ENCODE measurements around the gene CFAP161.

CFAP161 gene

GRCh38 chr15:81168644-81169043, 34.6 kb downstream of the CFAP161 start:
- Histone ChIP-seq H3K9me3 (ENCODE audit: control insufficient read depth, insufficient read depth, low read length) (no peaks in the 10 kb centered on the region), H3K36me3 (ENCODE audit: control insufficient read depth, low read length) (no peaks in the 10 kb centered on the region), H4K20me1 (ENCODE audit: control insufficient read depth, insufficient read depth, low read depth, low read length) (no peaks in the 10 kb centered on the region), H3K4me2 (ENCODE audit: low read length) (no peak overlapping the region), H3F3A (ENCODE audit: control insufficient read depth, insufficient read depth) (no peaks in the 10 kb centered on the region), H3K9me2 (replicated peaks; ENCODE audit: control insufficient read depth, low read length) (no peaks in the 10 kb centered on the region), H3K4me3 (ENCODE audit: low read length) (no peak overlapping the region), H3K4me1 (ENCODE audit: control insufficient read depth, low read length) (no peaks in the 10 kb centered on the region), H3K27me3 (ENCODE audit: control insufficient read depth, low read length) (peaks cover 16% of the 10 kb centered on the region), H3K79me2 (ENCODE audit: control insufficient read depth, low read length) (no peaks in the 10 kb centered on the region), H3K27ac (ENCODE audit: low read depth, low read length) (no peak overlapping the region)
- no peak for TF ChIP-seq CTCF (IDR thresholded peaks at IDR 0.05; ENCODE audit: low read depth, low read length, poor library complexity, severe bottlenecking)
- no peak for TF ChIP-seq EZH2phosphoT487 (IDR thresholded peaks at IDR 0.05; ENCODE audit: borderline replicate concordance, low read length)

DNA sequence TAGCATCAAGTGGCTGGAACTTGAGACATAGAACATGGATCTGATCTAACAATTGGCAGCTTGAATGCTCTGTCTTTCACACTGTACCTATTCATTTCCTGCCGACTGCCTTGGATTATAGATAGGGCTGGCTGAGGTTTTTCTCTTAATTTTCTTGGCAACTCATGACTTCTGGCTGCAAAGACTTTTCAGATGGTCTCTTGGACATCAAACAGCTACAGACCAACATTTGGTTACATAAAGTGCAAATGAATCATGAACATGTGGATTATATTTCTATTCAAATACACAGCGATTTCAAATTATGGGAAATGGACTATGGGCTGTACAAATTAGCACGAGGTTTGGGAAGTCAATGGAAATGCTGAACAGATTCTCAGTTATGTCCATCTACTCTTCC, 36.4 kb downstream of the CFAP161 start:
- H3K27ac ChIP-seq (ENCODE audit: low read depth, low read length): no peak overlapping the region
- H4K20me1 ChIP-seq (ENCODE audit: control insufficient read depth, insufficient read depth, low read depth, low read length): no peaks in the 10 kb centered on the region
- H3K4me1 ChIP-seq (ENCODE audit: control insufficient read depth, low read length): no peaks in the 10 kb centered on the region
- no peaks in the 10 kb centered on the region for H3K9me3 ChIP-seq (ENCODE audit: control insufficient read depth, insufficient read depth, low read length)
- no peak overlapping the region for H3K4me2 ChIP-seq (ENCODE audit: low read length)
- H3F3A ChIP-seq (ENCODE audit: control insufficient read depth, insufficient read depth): no peaks in the 10 kb centered on the region
- H3K27me3 ChIP-seq (ENCODE audit: control insufficient read depth, low read length): peaks cover 13% of the 10 kb centered on the region
- H3K36me3 ChIP-seq (ENCODE audit: control insufficient read depth, low read length): no peaks in the 10 kb centered on the region
- H3K9me2 ChIP-seq (replicated peaks; ENCODE audit: control insufficient read depth, low read length): no peaks in the 10 kb centered on the region
- no peak overlapping the region for H3K4me3 ChIP-seq (ENCODE audit: low read length)
- H3K79me2 ChIP-seq (ENCODE audit: control insufficient read depth, low read length): no peaks in the 10 kb centered on the region
- TF ChIP-seq EZH2phosphoT487 (IDR thresholded peaks at IDR 0.05; ENCODE audit: borderline replicate concordance, low read length) (no peak), CTCF (IDR thresholded peaks at IDR 0.05; ENCODE audit: low read depth, low read length, poor library complexity, severe bottlenecking) (no peak)

- Histone ChIP-seq H3K27me3 (ENCODE audit: control insufficient read depth, low read length) (peaks cover 13% of the 10 kb centered on the region), H3K4me1 (ENCODE audit: control insufficient read depth, low read length) (no peaks in the 10 kb centered on the region), H3F3A (ENCODE audit: control insufficient read depth, insufficient read depth) (no peaks in the 10 kb centered on the region), H3K9me3 (ENCODE audit: control insufficient read depth, insufficient read depth, low read length) (no peaks in the 10 kb centered on the region), H4K20me1 (ENCODE audit: control insufficient read depth, insufficient read depth, low read depth, low read length) (no peaks in the 10 kb centered on the region), H3K79me2 (ENCODE audit: control insufficient read depth, low read length) (no peaks in the 10 kb centered on the region), H3K36me3 (ENCODE audit: control insufficient read depth, low read length) (no peaks in the 10 kb centered on the region), H3K9me2 (replicated peaks; ENCODE audit: control insufficient read depth, low read length) (no peaks in the 10 kb centered on the region), H3K4me2 (ENCODE audit: low read length) (no peak overlapping the region), H3K27ac (ENCODE audit: low read depth, low read length) (no peak overlapping the region), H3K4me3 (ENCODE audit: low read length) (no peak overlapping the region)
- TF ChIP-seq CTCF (IDR thresholded peaks at IDR 0.05; ENCODE audit: low read depth, low read length, poor library complexity, severe bottlenecking) (no peak), EZH2phosphoT487 (IDR thresholded peaks at IDR 0.05; ENCODE audit: borderline replicate concordance, low read length) (no peak)
These were observed 37.2 kb downstream of the CFAP161 start for GRCh38 chr15:81171286-81171685.
